IPS DF 6.9 (cell line): ENCODE results near the gene IL1RAPL1.

Source experiments
- DNase-seq: peaks from one replicate; pipeline ENCODE4 v3.0.0-alpha.2; 2013; ENCODE audit warnings: low read depth, low spot score
- H3K27ac ChIP-seq: one replicate; pipeline ENCODE4 v1.5.1; 2013; ENCODE audit warnings: low read length, control low read depth
- H3K27me3 ChIP-seq: 2 replicates; pipeline ENCODE4 v1.6.1; 2013; ENCODE audit warnings: mild to moderate bottlenecking, low read length; ENCODE audit not compliant: control insufficient read depth, insufficient read depth
- H3K36me3 ChIP-seq: 2 replicates; pipeline ENCODE4 v1.6.1; 2013; ENCODE audit warnings: low read length; ENCODE audit not compliant: control insufficient read depth, insufficient read depth
- H3K4me1 ChIP-seq: 2 replicates; pipeline ENCODE4 v1.6.1; 2013; ENCODE audit warnings: low read length; ENCODE audit not compliant: control insufficient read depth, insufficient read depth
- H3K4me3 ChIP-seq: 2 replicates; pipeline ENCODE4 v1.5.1; 2013; ENCODE audit warnings: mild to moderate bottlenecking, low read length
- H3K9me3 ChIP-seq: 2 replicates; pipeline ENCODE4 v1.6.1; 2013; ENCODE audit warnings: low read length, inconsistent platforms; ENCODE audit not compliant: control insufficient read depth, insufficient read depth
- WGBS: extraction: QIAGEN DNeasy Blood & Tissue Kit; methylation state at CpG from one replicate; pipeline ENCODE4 v1.1.7; 2013; ENCODE audit warnings: mixed read lengths, missing lambda C conversion rate; ENCODE audit not compliant: insufficient read length, insufficient coverage; 5-methylcytosine and 5-hydroxymethylcytosine counted together

The IL1RAPL1 gene

GRCh38 chrX:29130905-29131304 lies 543.7 kb downstream of the IL1RAPL1 start:
- H3K27ac ChIP-seq = no peak overlapping the region
- no peaks in the 10 kb centered on the region for H3K9me3 ChIP-seq
- no peak for DNase-seq

DNA sequence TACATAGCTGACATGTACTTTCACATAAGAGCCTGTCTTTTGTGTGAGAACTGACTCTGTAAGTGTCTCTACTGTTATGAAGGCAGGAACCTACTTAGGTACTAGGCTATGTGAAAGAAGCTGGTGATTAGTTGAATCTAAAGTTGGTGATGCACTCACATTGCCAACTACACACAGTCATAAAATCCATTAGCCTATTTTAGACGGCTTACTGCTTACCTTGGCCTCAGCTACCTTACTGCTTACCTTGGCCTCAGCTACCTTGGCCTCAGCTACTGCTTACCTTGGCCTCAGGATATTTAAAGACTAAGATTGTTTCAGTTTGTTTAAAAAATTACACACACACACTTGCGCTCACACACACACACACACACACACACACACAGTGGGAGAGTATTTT lies 549.7 kb downstream of the IL1RAPL1 start:
- no CpG with 5 or more reads among the region's 2 CpGs for WGBS
- H3K4me1 ChIP-seq = no peaks in the 10 kb centered on the region
- H3K27me3 ChIP-seq = no peaks in the 10 kb centered on the region
- no peak overlapping the region for H3K4me3 ChIP-seq
- H3K36me3 ChIP-seq = no peaks in the 10 kb centered on the region
- no peaks in the 10 kb centered on the region for H3K9me3 ChIP-seq
- no peak overlapping the region for H3K27ac ChIP-seq
- no peak for DNase-seq

More at GRCh38 chrX:29130905-29131304, 543.7 kb downstream of the IL1RAPL1 start:
- WGBS = no CpG with 5 or more reads among the region's 4 CpGs
- no peaks in the 10 kb centered on the region for H3K4me1 ChIP-seq
- H3K27me3 ChIP-seq = no peaks in the 10 kb centered on the region
- H3K36me3 ChIP-seq = no peaks in the 10 kb centered on the region
- no peak overlapping the region for H3K4me3 ChIP-seq

DNA sequence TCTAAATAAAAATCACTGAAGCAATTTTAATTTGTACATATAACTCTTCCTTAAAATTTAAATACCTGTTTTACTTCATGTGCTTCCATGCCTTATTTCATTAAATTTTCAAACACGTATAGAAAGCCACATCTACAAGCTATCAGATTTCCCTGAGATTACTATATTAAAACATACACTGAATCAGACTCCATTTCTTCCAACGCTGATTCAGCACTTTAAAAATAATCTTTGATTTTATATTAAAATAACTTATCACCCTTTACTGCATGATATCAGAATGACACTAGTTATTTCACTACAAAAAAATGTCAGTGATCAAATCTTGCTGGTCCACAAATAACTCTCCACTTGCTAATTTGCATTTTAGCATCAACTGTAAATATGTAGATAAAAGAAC lies 550.8 kb downstream of the IL1RAPL1 start:
- Histone ChIP-seq H3K36me3 (no peaks in the 10 kb centered on the region), H3K27me3 (no peaks in the 10 kb centered on the region), H3K9me3 (no peaks in the 10 kb centered on the region), H3K4me1 (no peaks in the 10 kb centered on the region), H3K4me3 (no peak overlapping the region), H3K27ac (no peak overlapping the region)
- no peak for DNase-seq
- WGBS = no CpG with 5 or more reads among the region's 2 CpGs

DNA sequence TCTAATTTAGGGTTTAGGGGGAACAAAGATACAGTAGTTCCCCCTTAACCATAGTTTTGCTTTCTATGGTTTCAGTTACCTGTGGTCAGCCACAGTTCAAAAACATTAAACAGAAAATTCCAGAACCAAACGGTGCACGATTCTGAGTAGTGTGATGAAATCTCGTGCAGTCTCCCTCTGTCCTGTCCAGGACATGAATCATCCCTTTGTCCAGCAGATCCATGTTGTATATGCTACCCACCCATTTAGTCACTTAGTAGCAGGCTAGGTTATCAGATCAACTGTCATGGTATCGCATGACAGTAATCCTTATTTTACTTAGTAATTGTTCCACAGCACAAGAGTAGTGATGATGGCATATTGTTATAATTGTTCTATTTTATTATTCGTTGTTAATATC lies 556.1 kb downstream of the IL1RAPL1 start:
- H3K27ac ChIP-seq = no peak overlapping the region
- DNase-seq = no peak
- no peaks in the 10 kb centered on the region for H3K27me3 ChIP-seq
- H3K4me3 ChIP-seq = no peak overlapping the region
- no peaks in the 10 kb centered on the region for H3K36me3 ChIP-seq
- no peaks in the 10 kb centered on the region for H3K9me3 ChIP-seq
- H3K4me1 ChIP-seq = no peaks in the 10 kb centered on the region
- no CpG with 5 or more reads among the region's 5 CpGs for WGBS

DNA sequence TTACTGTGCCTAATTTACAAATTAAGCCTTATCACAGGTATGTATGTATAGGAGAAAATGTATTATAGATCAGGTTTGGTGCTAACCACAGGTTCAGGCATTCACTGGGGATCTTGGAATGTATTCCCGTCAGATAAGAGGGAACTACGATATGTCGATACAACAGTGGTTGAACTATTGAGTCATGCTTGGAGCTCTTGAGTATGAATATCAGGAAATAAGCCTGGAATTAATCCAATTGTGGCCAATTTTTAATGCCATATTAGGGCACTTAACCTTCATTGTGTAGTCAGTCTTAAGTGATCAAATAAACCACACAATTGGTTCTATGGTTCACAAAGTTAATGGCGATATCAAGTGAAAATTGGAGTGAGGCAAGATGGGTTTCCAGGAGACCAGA lies 556.5 kb downstream of the IL1RAPL1 start:
- Histone ChIP-seq H3K9me3 (no peaks in the 10 kb centered on the region), H3K4me1 (no peaks in the 10 kb centered on the region), H3K36me3 (no peaks in the 10 kb centered on the region), H3K27ac (no peak overlapping the region), H3K27me3 (no peaks in the 10 kb centered on the region), H3K4me3 (no peak overlapping the region)
- DNase-seq = no peak
- WGBS = no CpG with 5 or more reads among the region's 4 CpGs

GRCh38 chrX:29145316-29145715 lies 558.1 kb downstream of the IL1RAPL1 start:
- Histone ChIP-seq H3K9me3 (no peaks in the 10 kb centered on the region), H3K27ac (no peak overlapping the region), H3K4me3 (no peak overlapping the region), H3K36me3 (no peaks in the 10 kb centered on the region), H3K4me1 (no peaks in the 10 kb centered on the region), H3K27me3 (no peaks in the 10 kb centered on the region)
- WGBS = no CpG with 5 or more reads among the region's 4 CpGs
- no peak for DNase-seq

DNA sequence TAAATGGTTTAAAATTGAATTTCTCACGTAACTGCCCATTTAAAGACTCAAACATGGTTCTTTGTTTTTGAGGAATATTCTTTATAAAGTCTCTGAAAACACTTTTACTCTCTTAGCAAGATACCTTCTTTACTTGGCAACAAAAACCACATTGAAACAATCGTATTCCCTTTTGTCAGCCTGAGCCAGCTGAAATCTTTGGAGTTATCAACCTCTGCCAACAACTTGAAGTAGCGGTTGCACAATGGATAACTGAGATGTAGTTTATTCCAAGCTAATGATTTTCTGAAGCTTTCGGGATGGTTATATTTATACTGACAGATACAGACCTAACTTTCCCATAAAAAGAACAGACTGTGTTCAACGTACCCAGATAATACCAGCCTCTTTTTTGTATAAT lies 561.3 kb downstream of the IL1RAPL1 start:
- no peak for DNase-seq
- Histone ChIP-seq H3K27me3 (no peaks in the 10 kb centered on the region), H3K36me3 (no peaks in the 10 kb centered on the region), H3K9me3 (no peaks in the 10 kb centered on the region), H3K27ac (no peak overlapping the region), H3K4me3 (no peak overlapping the region), H3K4me1 (no peaks in the 10 kb centered on the region)
- no CpG with 5 or more reads among the region's 5 CpGs for WGBS

DNA sequence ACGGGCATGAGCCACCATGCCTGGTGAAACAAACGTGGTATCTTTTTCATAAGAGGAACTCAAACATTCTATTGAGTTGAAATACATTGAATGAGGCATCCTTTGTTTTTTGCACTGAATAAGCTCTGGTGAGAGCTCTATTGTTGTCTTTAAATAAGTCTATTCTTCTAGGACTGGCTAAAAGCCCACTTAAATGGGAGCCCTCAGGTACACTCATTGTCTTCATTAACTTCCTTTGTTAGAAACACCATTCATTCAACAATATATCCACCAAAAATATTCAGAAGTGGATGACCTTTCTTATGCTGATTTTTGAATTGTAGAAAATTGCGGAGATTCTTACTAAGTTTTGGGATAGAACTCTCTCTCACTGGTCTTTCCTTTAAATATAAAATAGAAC lies 568.0 kb downstream of the IL1RAPL1 start:
- Histone ChIP-seq H3K9me3 (no peaks in the 10 kb centered on the region), H3K4me1 (no peaks in the 10 kb centered on the region), H3K4me3 (no peak overlapping the region), H3K27ac (no peak overlapping the region), H3K36me3 (no peaks in the 10 kb centered on the region), H3K27me3 (no peaks in the 10 kb centered on the region)
- no CpG with 5 or more reads among the region's 3 CpGs for WGBS
- no peak for DNase-seq

GRCh38 chrX:29172880-29173279 lies 585.6 kb downstream of the IL1RAPL1 start:
- Histone ChIP-seq H3K4me3 (no peak overlapping the region), H3K27ac (no peak overlapping the region), H3K9me3 (no peaks in the 10 kb centered on the region), H3K27me3 (no peaks in the 10 kb centered on the region), H3K4me1 (no peaks in the 10 kb centered on the region), H3K36me3 (no peaks in the 10 kb centered on the region)
- no CpG with 5 or more reads among the region's 3 CpGs for WGBS
- no peak for DNase-seq

GRCh38 chrX:29187264-29187663 lies 600.0 kb downstream of the IL1RAPL1 start:
- Histone ChIP-seq H3K27ac (no peak overlapping the region), H3K36me3 (no peaks in the 10 kb centered on the region), H3K4me1 (no peaks in the 10 kb centered on the region), H3K4me3 (no peak overlapping the region), H3K9me3 (no peaks in the 10 kb centered on the region), H3K27me3 (no peaks in the 10 kb centered on the region)
- no peak for DNase-seq
- no CpG with 5 or more reads among the region's 2 CpGs for WGBS

- H3K9me3 ChIP-seq = no peaks in the 10 kb centered on the region
- H3K27me3 ChIP-seq = no peaks in the 10 kb centered on the region
- DNase-seq = no peak
- H3K27ac ChIP-seq = no peak overlapping the region
- H3K36me3 ChIP-seq = no peaks in the 10 kb centered on the region
- H3K4me3 ChIP-seq = no peak overlapping the region
- no peaks in the 10 kb centered on the region for H3K4me1 ChIP-seq
Measured at GRCh38 chrX:29196501-29196900, 609.3 kb downstream of the IL1RAPL1 start.
